Endothelial cell (in vitro differentiated cells): ENCODE data around the gene CAPZB. TPM values are rescaled to one million over a fixed set of nuclear protein-coding genes. Genes with fewer than 3 reads are reported as not detected.

ENCODE experiments used
- DNase-seq: peaks from one replicate; pipeline ENCODE4 v3.0.0; 2021; ENCODE audit warnings: low spot score
- H3K27ac Mint-ChIP-seq: one replicate; pipeline ENCODE4 v1.8.0; 2021; ENCODE audit warnings: mixed read lengths, inconsistent platforms; ENCODE audit not compliant: unreplicated experiment
- H3K27me3 Mint-ChIP-seq: one replicate; pipeline ENCODE4 v1.8.0; 2021; ENCODE audit warnings: mild to moderate bottlenecking, moderate library complexity, mixed read lengths, inconsistent platforms; ENCODE audit not compliant: unreplicated experiment
- H3K36me3 Mint-ChIP-seq: one replicate; pipeline ENCODE4 v1.8.0; 2021; ENCODE audit warnings: mild to moderate bottlenecking, low read depth, mixed read lengths, inconsistent platforms; ENCODE audit not compliant: unreplicated experiment
- H3K4me1 Mint-ChIP-seq: one replicate; pipeline ENCODE4 v1.8.0; 2021; ENCODE audit warnings: mild to moderate bottlenecking, mixed read lengths, inconsistent platforms; ENCODE audit not compliant: unreplicated experiment
- H3K4me3 Mint-ChIP-seq: one replicate; pipeline ENCODE4 v1.8.0; 2021; ENCODE audit warnings: mild to moderate bottlenecking, mixed read lengths, inconsistent platforms; ENCODE audit not compliant: unreplicated experiment
- H3K9me3 Mint-ChIP-seq: one replicate; pipeline ENCODE4 v1.8.0; 2021; ENCODE audit warnings: mixed read lengths, inconsistent platforms; ENCODE audit not compliant: unreplicated experiment
- CTCF ChIP-seq: fragments of 200-600 bp; sonication (generic); IDR thresholded peaks from one replicate; pipeline ENCODE4 v1.5.0; 2021; ENCODE audit warnings: antibody characterized with exemption; ENCODE audit not compliant: unreplicated experiment
- total RNA-seq: library from RNA; stranded (reverse); fragmentation: NEBNext Ultra II Directional; extraction: Animal tissue kit (Norgen Biotek cat#: 25700); gene quantifications from one replicate; pipeline ENCODE4 v1.2.1, GENCODE V29; 2021; ENCODE audit not compliant: unreplicated experiment

The CAPZB gene
- total RNA-seq, 1 donor from 2014 or later = 414 TPM

GRCh38 chr1:19374926-19375325, 110.4 kb downstream of the CAPZB start:
- Mint-ChIP-seq H3K4me1 (no peaks in the 10 kb centered on the region), H3K36me3 (peaks cover 38% of the 10 kb centered on the region), H3K4me3 (no peak overlapping the region), H3K27ac (no peak overlapping the region), H3K9me3 (no peaks in the 10 kb centered on the region), H3K27me3 (peaks cover 6% of the 10 kb centered on the region)
- no peak for TF ChIP-seq CTCF
- DNase-seq = no peak

- peaks cover 32% of the 10 kb centered on the region for H3K36me3 Mint-ChIP-seq
Observed at GRCh38 chr1:19374083-19374801, 111.1 kb downstream of the CAPZB start.

GRCh38 chr1:19373211-19374082, 111.9 kb downstream of the CAPZB start:
- no peak for DNase-seq
- Mint-ChIP-seq H3K27ac (no peak overlapping the region), H3K36me3 (peaks cover 32% of the 10 kb centered on the region), H3K27me3 (peaks cover 4% of the 10 kb centered on the region), H3K9me3 (no peaks in the 10 kb centered on the region), H3K4me3 (no peak overlapping the region), H3K4me1 (no peaks in the 10 kb centered on the region)
- TF ChIP-seq CTCF = no peak

More at GRCh38 chr1:19374083-19374801, 111.1 kb downstream of the CAPZB start:
- DNase-seq = peak; percentile 49
- Mint-ChIP-seq H3K4me3 (no peak overlapping the region), H3K27me3 (peaks cover 4% of the 10 kb centered on the region), H3K4me1 (no peaks in the 10 kb centered on the region), H3K27ac (no peak overlapping the region), H3K9me3 (no peaks in the 10 kb centered on the region)
- TF ChIP-seq CTCF = peak; percentile 78

- Mint-ChIP-seq H3K4me1 (no peaks in the 10 kb centered on the region), H3K4me3 (no peak overlapping the region), H3K27me3 (peaks cover 4% of the 10 kb centered on the region), H3K36me3 (peaks cover 25% of the 10 kb centered on the region), H3K27ac (peak overlapping the region; percentile 42), H3K9me3 (no peaks in the 10 kb centered on the region)
- no peak for TF ChIP-seq CTCF
- no peak for DNase-seq
Observed at GRCh38 chr1:19372602-19373001, 112.7 kb downstream of the CAPZB start.

GRCh38 chr1:19372136-19372514, 113.2 kb downstream of the CAPZB start:
- H3K4me3 Mint-ChIP-seq = no peak overlapping the region
- H3K27me3 Mint-ChIP-seq = peaks cover 4% of the 10 kb centered on the region
- H3K9me3 Mint-ChIP-seq = no peaks in the 10 kb centered on the region
- no peak for TF ChIP-seq CTCF
- peak overlapping the region; percentile 42 for H3K27ac Mint-ChIP-seq
- peaks cover 22% of the 10 kb centered on the region for H3K36me3 Mint-ChIP-seq
- no peak for DNase-seq
- no peaks in the 10 kb centered on the region for H3K4me1 Mint-ChIP-seq
